OCI-LY1 (cell line): ENCODE measurements around the gene TEKT5.

ENCODE experiments used
- EZH2 ChIP-seq: fragments of 200-600 bp; sonication (generic), shearing (Covaris generic); IDR thresholded peaks from 2 replicates; pipeline ENCODE4 v1.8.0; 2017; ENCODE audit warnings: borderline replicate concordance, mixed run types, mild to moderate bottlenecking, antibody characterized with exemption, low read length, moderate library complexity, mixed read lengths
- TF ChIP-seq, protein P1 (sequence below): fragments of 200-600 bp; sonication (generic), shearing (Covaris generic); IDR thresholded peaks from 2 replicates; pipeline ENCODE4 v1.5.1; 2017; ENCODE audit warnings: mild to moderate bottlenecking, antibody characterized with exemption, low read length, moderate library complexity, mixed read lengths

DNA sequence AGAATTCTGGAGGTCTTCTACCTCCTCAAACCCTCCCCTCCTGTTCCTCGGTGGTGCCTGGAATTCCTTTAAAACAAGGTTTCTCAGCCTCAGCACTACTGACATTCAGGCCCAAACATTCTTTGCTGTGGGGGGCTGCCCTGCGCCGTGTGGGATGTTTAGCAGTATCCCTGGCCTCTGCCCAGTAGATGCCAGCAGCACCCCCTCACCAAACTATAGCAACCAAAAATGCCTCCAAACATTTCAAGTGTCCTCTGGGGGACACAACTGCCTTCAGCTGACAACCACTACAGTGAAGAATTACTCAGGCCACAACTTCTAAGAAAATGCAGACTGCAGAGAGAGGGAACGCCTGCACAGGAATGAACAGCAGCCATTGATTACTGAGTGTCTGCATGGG, 28.4 kb downstream of the TEKT5 start:
- TF ChIP-seq, protein P1, sequence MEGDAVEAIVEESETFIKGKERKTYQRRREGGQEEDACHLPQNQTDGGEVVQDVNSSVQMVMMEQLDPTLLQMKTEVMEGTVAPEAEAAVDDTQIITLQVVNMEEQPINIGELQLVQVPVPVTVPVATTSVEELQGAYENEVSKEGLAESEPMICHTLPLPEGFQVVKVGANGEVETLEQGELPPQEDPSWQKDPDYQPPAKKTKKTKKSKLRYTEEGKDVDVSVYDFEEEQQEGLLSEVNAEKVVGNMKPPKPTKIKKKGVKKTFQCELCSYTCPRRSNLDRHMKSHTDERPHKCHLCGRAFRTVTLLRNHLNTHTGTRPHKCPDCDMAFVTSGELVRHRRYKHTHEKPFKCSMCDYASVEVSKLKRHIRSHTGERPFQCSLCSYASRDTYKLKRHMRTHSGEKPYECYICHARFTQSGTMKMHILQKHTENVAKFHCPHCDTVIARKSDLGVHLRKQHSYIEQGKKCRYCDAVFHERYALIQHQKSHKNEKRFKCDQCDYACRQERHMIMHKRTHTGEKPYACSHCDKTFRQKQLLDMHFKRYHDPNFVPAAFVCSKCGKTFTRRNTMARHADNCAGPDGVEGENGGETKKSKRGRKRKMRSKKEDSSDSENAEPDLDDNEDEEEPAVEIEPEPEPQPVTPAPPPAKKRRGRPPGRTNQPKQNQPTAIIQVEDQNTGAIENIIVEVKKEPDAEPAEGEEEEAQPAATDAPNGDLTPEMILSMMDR = no peak
- TF ChIP-seq EZH2 = no peak
